ENCODE data around the gene PAX7.
"Not testable (repeated sequence)": the region's sequence is repeated elsewhere in the genome, so short reads cannot be mapped to it uniquely, and the experiment has no call there.

The PAX7 gene

GRCh38 chr1:18661404-18662285 lies 31.0 kb downstream of the PAX7 start:
- DNase-seq (ENCODE audit: low spot score) = no peak

GRCh38 chr1:18662286-18662639 lies 31.6 kb downstream of the PAX7 start:
- no peak for DNase-seq (ENCODE audit: low spot score)

- DNase-seq (ENCODE audit: low spot score) = no peak
These were observed 35.8 kb downstream of the PAX7 start for GRCh38 chr1:18666317-18666920.

GRCh38 chr1:18667333-18667732 lies 36.7 kb downstream of the PAX7 start:
- no peak for DNase-seq (ENCODE audit: low spot score)

GRCh38 chr1:18668046-18668445 lies 37.4 kb downstream of the PAX7 start:
- no peak for DNase-seq (ENCODE audit: low spot score)

- DNase-seq (ENCODE audit: low spot score) = no peak
These were observed 38.2 kb downstream of the PAX7 start for GRCh38 chr1:18668750-18669404.

GRCh38 chr1:18670121-18670867 lies 39.6 kb downstream of the PAX7 start:
- no peak for DNase-seq (ENCODE audit: low spot score)

GRCh38 chr1:18670868-18671225 lies 40.2 kb downstream of the PAX7 start:
- no peak for DNase-seq (ENCODE audit: low spot score)

GRCh38 chr1:18673976-18674375 lies 43.3 kb downstream of the PAX7 start:
- no peak for DNase-seq (ENCODE audit: low spot score)

GRCh38 chr1:18676332-18676781 lies 45.7 kb downstream of the PAX7 start:
- DNase-seq (ENCODE audit: low spot score) = no peak

GRCh38 chr1:18681423-18681835 lies 50.8 kb downstream of the PAX7 start:
- DNase-seq (ENCODE audit: low spot score) = peak; percentile 61

- DNase-seq (ENCODE audit: low spot score) = no peak
These were observed 51.7 kb downstream of the PAX7 start for GRCh38 chr1:18682375-18682774.

GRCh38 chr1:18684303-18684702 lies 53.7 kb downstream of the PAX7 start:
- no peak for DNase-seq (ENCODE audit: low spot score)

- DNase-seq (ENCODE audit: low spot score) = no peak
These were observed 55.9 kb downstream of the PAX7 start for GRCh38 chr1:18686540-18686939.

- no peak for DNase-seq (ENCODE audit: low spot score)
These were observed 56.6 kb downstream of the PAX7 start for GRCh38 chr1:18687273-18687672.

GRCh38 chr1:18691648-18692047 lies 61.0 kb downstream of the PAX7 start:
- no peak for DNase-seq (ENCODE audit: low spot score)

- DNase-seq (ENCODE audit: low spot score) = no peak
These were observed 62.8 kb downstream of the PAX7 start for GRCh38 chr1:18693256-18694098.

GRCh38 chr1:18694289-18694688 lies 63.6 kb downstream of the PAX7 start:
- not testable (repeated sequence) for DNase-seq (ENCODE audit: low spot score)

GRCh38 chr1:18697541-18697940 lies 66.9 kb downstream of the PAX7 start:
- no peak for DNase-seq (ENCODE audit: low spot score)

- DNase-seq (ENCODE audit: low spot score) = no peak
These were observed 69.9 kb downstream of the PAX7 start for GRCh38 chr1:18700530-18700929.

GRCh38 chr1:18701183-18701582 lies 70.5 kb downstream of the PAX7 start:
- DNase-seq (ENCODE audit: low spot score) = no peak
